Measurements from ENCODE around the gene TUBA1A.
A peak's percentile ranks its signal among the peaks of the same experiment; 100 is the strongest.

The TUBA1A gene

DNA sequence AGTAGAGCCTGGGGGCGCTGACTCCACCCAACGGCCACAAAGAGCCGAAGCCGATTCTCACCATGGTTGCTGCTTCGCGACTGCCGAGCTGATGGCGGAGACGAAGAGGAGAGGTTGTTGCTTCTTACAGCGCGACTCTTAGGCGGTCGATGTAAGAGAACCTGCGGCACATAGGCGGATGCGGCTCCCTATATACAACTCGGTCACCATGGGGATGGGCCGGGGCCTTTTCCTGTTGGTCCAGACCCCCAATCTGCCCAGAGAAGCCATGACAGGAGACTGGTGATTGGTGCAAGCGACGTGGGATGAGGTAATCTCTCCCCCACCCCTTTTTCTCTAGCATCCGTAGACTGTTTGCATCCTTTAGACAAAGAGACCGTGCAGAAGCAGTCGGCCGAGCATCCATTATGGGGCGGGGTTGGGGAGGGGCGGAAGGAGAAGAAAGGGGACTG lies at the start of gene TUBA1A:
TUBA1A (minus strand) TSS at position 165 of the 452 bp plus-strand sequence; CDS start at position 64, 101 bp downstream.
- Histone ChIP-seq H3K36me3 (ENCODE audit: control insufficient read depth, insufficient read depth, low read length) (no peaks in the 10 kb centered on the region), H3K9ac (ENCODE audit: low read length) (peak within 1 kb of the TSS; percentile 93), H3K4me1 (ENCODE audit: control insufficient read depth, insufficient read depth, low read length) (peaks cover 6% of the 10 kb centered on the region), H3K27me3 (ENCODE audit: control insufficient read depth, insufficient read depth, low read length) (peaks cover 4% of the 10 kb centered on the region), H3K9me3 (ENCODE audit: control insufficient read depth, low read length) (no peaks in the 10 kb centered on the region), H3K4me3 (ENCODE audit: low read length) (peak within 1 kb of the TSS; percentile 84)

DNA sequence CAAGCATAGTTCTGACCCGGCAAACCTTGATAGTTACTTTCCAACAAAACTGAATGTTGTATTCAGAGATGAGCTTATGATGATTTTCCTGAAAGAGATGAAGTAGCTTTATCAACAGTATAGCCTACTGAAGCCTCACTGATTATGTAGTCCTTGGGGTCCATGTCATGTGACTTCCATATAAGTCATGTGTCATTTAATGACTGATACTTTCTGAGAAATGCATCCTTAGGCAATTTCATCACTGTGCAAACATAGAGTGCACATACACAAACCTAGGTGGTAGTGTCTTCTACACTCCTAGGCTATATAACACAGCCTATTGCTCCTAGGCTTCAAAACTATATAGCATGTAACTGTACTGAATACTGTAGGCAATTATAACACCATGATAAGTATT lies 47.5 kb upstream of the TUBA1A start:
- no peaks in the 10 kb centered on the region for H3K27me3 ChIP-seq (ENCODE audit: control insufficient read depth, insufficient read depth, low read length)
- H3K4me3 ChIP-seq (ENCODE audit: low read length): no peak overlapping the region
- peaks cover 6% of the 10 kb centered on the region for H3K4me1 ChIP-seq (ENCODE audit: control insufficient read depth, insufficient read depth, low read length)
- H3K9ac ChIP-seq (ENCODE audit: low read length): no peak overlapping the region
- H3K9me3 ChIP-seq (ENCODE audit: control insufficient read depth, low read length): no peaks in the 10 kb centered on the region
- H3K36me3 ChIP-seq (ENCODE audit: control insufficient read depth, insufficient read depth, low read length): no peaks in the 10 kb centered on the region

DNA sequence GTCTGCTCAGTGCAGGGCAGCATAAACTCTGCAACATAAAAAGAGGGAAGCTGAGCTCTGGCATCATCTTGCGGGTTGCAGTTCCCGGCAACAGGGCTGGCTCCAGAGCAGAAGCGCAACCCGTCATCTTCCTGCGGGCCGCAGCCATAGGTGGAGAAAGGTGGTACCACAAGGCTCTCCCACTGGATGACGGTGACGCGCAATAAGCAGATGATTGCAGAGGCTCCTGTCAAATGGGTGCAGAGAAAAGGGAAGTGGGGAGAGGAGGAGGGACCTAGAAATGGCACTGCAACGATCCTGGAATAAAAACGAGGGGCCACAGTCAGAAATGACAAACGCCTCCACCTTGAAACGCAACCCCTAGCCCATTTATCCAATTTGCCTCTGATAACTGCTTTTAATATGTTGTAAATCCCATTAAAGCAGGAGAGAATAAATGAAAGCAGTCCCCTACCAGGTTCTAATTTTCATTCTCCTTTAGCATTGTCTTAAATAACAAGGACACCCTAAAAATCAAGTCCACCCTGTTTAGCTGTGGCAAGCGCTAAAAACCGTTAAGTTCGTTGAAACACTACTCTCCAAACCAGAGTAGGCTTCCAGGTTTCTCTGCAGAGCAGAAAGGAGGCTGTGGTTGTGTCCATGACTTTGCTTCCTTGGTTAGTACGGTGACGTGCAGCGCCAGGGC lies 45.1 kb upstream of the TUBA1A start:
- peak overlapping the region; percentile 45 for H3K4me3 ChIP-seq (ENCODE audit: low read length)
- peak overlapping the region; percentile 83 for H3K9ac ChIP-seq (ENCODE audit: low read length)
- no peaks in the 10 kb centered on the region for H3K36me3 ChIP-seq (ENCODE audit: control insufficient read depth, insufficient read depth, low read length)
- H3K9me3 ChIP-seq (ENCODE audit: control insufficient read depth, low read length): no peaks in the 10 kb centered on the region
- H3K27me3 ChIP-seq (ENCODE audit: control insufficient read depth, insufficient read depth, low read length): no peaks in the 10 kb centered on the region
- peaks cover 6% of the 10 kb centered on the region for H3K4me1 ChIP-seq (ENCODE audit: control insufficient read depth, insufficient read depth, low read length)

DNA sequence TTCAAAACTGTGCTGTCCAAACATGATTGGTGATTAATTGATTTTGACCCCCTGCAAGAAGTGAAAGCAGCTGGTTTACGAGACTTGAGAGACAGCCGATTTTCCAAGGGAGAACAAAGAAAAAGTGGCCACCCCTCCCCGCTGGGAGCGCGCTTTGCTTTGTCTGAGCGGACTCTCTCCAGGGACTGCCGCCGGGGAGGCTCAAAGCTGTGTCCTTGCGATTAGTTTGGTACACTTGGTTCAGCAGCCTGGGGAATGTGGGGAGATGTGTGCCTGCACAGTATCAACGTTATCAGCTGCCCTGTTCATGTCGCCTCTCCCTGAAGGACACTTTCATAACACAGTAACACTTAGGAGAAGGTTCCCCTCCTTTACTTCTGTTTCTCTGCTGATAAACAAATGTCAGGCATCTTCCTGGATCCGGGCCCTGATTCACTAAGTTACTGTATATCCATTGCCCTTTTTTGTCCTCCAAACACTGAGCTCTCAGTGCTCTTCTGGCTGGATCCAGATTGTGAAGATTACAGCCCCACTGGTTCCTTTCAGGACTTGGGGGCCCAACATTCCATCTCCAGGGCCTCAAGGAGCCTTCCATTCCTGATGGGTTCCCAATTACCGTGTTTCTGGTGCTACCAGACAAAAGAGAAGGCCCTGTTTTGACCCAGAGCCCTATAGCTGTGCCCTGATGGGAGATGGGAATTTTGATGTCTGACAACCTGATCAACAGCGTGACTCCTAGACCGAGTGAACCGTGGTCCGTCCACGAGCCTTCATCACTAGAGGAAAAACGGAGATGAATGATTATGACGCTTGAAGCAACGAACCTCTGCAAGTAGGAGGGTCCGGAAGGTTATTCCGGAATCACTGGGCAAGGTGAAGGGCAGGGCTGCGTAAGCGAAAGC lies 44.3 kb upstream of the TUBA1A start:
- Histone ChIP-seq H3K4me1 (ENCODE audit: control insufficient read depth, insufficient read depth, low read length) (peaks cover 6% of the 10 kb centered on the region), H3K4me3 (ENCODE audit: low read length) (no peak overlapping the region), H3K36me3 (ENCODE audit: control insufficient read depth, insufficient read depth, low read length) (no peaks in the 10 kb centered on the region), H3K27me3 (ENCODE audit: control insufficient read depth, insufficient read depth, low read length) (no peaks in the 10 kb centered on the region), H3K9ac (ENCODE audit: low read length) (peak overlapping the region; percentile 28), H3K9me3 (ENCODE audit: control insufficient read depth, low read length) (no peaks in the 10 kb centered on the region)

DNA sequence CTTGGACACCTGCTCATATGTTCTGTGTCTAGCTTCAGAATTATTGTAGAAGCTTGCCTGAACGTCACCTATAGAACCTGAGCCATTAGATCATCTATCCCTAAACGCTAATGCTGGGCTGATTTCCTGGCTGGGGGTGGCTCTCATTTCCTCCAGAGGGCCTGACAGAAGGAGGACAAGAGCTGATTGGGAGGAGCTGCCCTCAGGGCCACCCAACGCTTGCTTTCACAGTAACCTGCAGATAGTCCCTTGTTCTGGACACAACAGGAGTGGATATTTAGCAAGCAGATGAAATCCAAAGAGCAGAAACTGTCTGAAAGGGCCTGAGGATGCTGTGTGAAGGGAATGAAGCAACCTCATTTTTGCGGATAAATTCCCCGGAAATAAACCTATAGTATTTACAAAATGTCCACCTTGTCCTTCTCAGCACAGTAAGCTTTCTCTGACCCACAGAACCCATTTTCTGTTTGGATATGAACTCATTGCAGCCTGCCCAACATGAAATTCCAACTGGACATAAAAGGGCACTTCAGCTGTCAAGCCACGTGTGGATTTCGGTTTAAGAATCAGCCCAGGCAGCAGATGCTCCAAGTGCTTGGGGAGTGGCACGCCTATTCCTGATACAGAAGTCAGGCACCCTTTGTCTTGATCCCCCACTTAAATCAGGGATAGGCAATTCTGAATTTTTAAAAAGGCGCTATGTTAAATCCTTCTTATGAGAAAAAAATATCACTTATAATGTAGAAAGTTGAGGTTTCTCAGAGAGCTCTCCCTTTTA lies 43.2 kb upstream of the TUBA1A start:
- Histone ChIP-seq H3K9me3 (ENCODE audit: control insufficient read depth, low read length) (no peaks in the 10 kb centered on the region), H3K36me3 (ENCODE audit: control insufficient read depth, insufficient read depth, low read length) (no peaks in the 10 kb centered on the region), H3K9ac (ENCODE audit: low read length) (no peak overlapping the region), H3K4me3 (ENCODE audit: low read length) (no peak overlapping the region), H3K4me1 (ENCODE audit: control insufficient read depth, insufficient read depth, low read length) (peaks cover 6% of the 10 kb centered on the region), H3K27me3 (ENCODE audit: control insufficient read depth, insufficient read depth, low read length) (no peaks in the 10 kb centered on the region)

DNA sequence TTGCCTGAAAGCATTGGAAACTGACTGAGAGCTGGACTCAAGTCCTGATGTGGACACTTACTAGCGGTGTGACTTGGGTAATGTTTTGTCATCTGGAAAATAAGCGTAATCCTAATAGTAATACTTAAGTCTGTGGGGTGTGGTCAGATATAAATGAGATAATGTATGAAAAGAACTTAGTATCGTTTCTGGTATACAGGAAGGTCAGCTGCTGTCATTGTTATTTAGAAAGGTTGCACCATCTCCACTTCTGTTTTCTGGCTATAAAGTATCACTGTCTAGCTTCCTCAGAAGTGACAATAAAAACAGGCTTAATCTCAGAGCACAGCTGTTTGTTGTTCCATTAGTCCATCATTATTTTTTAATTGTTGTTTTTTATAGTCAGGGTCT lies 41.9 kb upstream of the TUBA1A start:
- Histone ChIP-seq H3K36me3 (ENCODE audit: control insufficient read depth, insufficient read depth, low read length) (no peaks in the 10 kb centered on the region), H3K9me3 (ENCODE audit: control insufficient read depth, low read length) (no peaks in the 10 kb centered on the region), H3K9ac (ENCODE audit: low read length) (no peak overlapping the region), H3K4me3 (ENCODE audit: low read length) (no peak overlapping the region), H3K27me3 (ENCODE audit: control insufficient read depth, insufficient read depth, low read length) (no peaks in the 10 kb centered on the region), H3K4me1 (ENCODE audit: control insufficient read depth, insufficient read depth, low read length) (peaks cover 7% of the 10 kb centered on the region)

DNA sequence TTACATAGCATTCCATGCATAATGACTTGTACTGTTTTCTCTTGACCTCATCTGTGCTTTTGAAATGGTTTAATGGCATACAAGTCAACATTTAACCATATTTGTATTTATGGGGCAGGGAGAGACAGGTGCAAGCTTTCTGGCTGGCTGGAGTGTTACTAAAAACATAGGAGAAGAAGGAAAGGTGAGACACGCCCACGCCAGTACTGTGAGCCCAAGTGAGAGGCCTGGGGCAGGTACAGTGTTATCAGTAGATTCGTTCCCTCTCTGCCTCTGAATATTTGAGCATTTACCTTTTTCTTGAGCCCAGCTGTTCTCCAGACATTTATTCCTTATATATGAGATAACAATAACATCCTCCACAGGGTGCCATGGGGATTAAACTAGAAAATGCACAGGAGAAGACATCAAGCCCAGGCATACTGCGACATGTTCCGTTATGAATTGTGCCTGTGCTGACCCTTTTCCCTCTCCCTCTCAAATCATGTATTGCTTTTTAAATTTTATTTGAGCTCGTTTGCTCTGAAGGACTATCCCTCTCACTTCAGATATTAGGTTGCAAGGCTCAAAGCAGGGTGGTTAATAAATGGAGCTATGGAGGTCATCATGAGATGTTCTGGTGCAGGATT lies 41.4 kb upstream of the TUBA1A start:
- Histone ChIP-seq H3K9ac (ENCODE audit: low read length) (no peak overlapping the region), H3K9me3 (ENCODE audit: control insufficient read depth, low read length) (no peaks in the 10 kb centered on the region), H3K36me3 (ENCODE audit: control insufficient read depth, insufficient read depth, low read length) (no peaks in the 10 kb centered on the region), H3K4me1 (ENCODE audit: control insufficient read depth, insufficient read depth, low read length) (peaks cover 10% of the 10 kb centered on the region), H3K4me3 (ENCODE audit: low read length) (no peak overlapping the region), H3K27me3 (ENCODE audit: control insufficient read depth, insufficient read depth, low read length) (no peaks in the 10 kb centered on the region)

DNA sequence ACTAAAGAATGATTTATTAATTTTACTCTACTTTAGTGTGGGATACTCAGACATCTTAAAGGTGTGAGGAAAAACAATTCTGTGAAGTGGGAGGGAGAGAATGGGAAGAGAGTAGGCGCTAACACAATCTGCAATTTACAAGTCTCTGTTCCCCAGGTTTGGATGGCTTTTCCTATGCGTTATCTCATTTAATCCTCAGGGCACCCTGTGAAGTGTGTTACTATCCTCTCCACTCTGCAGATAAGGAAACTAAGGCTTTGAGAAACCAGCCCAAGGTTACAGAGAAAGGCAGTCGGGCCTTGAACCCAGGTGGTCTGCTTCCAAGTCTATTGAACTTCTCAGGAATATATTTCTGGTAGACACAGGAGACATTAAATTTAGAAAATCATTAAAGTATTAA lies 39.8 kb upstream of the TUBA1A start:
- H3K4me1 ChIP-seq (ENCODE audit: control insufficient read depth, insufficient read depth, low read length): peaks cover 4% of the 10 kb centered on the region
- H3K9ac ChIP-seq (ENCODE audit: low read length): no peak overlapping the region
- H3K9me3 ChIP-seq (ENCODE audit: control insufficient read depth, low read length): no peaks in the 10 kb centered on the region
- no peak overlapping the region for H3K4me3 ChIP-seq (ENCODE audit: low read length)
- H3K36me3 ChIP-seq (ENCODE audit: control insufficient read depth, insufficient read depth, low read length): no peaks in the 10 kb centered on the region
- no peaks in the 10 kb centered on the region for H3K27me3 ChIP-seq (ENCODE audit: control insufficient read depth, insufficient read depth, low read length)

DNA sequence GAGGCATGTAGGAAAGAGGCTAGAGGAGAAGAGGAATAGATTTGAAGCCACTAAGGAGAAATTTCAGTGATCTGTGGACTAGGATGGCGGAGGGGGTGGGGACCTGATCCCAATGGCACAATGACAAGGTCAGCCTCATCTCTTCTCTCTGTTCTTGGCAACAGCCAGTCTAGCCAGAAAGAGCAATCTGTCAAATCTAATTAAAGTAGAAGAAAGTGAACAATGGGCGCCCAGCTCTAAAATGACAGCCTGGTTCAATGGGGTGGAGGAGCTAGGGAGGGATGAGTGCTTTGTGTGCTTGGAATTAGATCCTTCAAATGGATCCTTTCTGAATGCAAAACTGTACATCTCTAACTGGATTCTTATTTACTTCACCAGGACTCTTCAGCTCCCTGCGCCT lies 38.8 kb upstream of the TUBA1A start:
- H3K4me1 ChIP-seq (ENCODE audit: control insufficient read depth, insufficient read depth, low read length): peaks cover 4% of the 10 kb centered on the region
- H3K9me3 ChIP-seq (ENCODE audit: control insufficient read depth, low read length): no peaks in the 10 kb centered on the region
- no peak overlapping the region for H3K4me3 ChIP-seq (ENCODE audit: low read length)
- no peaks in the 10 kb centered on the region for H3K27me3 ChIP-seq (ENCODE audit: control insufficient read depth, insufficient read depth, low read length)
- H3K9ac ChIP-seq (ENCODE audit: low read length): no peak overlapping the region
- H3K36me3 ChIP-seq (ENCODE audit: control insufficient read depth, insufficient read depth, low read length): no peaks in the 10 kb centered on the region

DNA sequence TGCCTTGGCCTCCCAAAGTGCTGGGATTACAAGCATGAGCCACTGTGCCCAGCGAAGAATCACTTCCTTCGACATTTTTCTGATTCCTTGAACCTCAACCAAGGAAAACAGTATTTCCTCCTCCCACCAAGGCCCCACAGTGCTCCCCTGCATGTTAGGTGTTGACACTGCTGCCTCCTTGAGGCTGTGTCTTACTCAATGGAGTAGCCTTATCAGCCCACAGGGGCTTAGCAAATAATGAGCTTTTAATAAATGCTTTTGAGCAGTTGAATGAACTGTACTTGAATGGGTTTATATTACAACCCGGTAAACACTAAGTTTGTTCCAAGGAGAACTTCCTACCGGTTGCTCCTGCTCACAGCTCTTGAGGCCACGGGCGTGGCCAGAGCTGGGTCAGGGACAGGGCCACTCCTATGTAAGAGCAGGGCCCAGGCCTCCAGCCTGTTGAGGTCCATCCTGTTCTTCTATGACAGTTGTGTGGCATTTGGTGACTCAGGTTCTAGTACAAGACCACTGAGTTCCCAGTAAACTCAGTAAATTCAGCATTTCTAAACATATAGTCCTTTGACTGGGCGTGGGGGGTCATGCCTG lies 36.8 kb upstream of the TUBA1A start:
- H3K9ac ChIP-seq (ENCODE audit: low read length): no peak overlapping the region
- H3K9me3 ChIP-seq (ENCODE audit: control insufficient read depth, low read length): no peaks in the 10 kb centered on the region
- H3K36me3 ChIP-seq (ENCODE audit: control insufficient read depth, insufficient read depth, low read length): no peaks in the 10 kb centered on the region
- H3K27me3 ChIP-seq (ENCODE audit: control insufficient read depth, insufficient read depth, low read length): no peaks in the 10 kb centered on the region
- no peak overlapping the region for H3K4me3 ChIP-seq (ENCODE audit: low read length)
- H3K4me1 ChIP-seq (ENCODE audit: control insufficient read depth, insufficient read depth, low read length): peaks cover 4% of the 10 kb centered on the region

DNA sequence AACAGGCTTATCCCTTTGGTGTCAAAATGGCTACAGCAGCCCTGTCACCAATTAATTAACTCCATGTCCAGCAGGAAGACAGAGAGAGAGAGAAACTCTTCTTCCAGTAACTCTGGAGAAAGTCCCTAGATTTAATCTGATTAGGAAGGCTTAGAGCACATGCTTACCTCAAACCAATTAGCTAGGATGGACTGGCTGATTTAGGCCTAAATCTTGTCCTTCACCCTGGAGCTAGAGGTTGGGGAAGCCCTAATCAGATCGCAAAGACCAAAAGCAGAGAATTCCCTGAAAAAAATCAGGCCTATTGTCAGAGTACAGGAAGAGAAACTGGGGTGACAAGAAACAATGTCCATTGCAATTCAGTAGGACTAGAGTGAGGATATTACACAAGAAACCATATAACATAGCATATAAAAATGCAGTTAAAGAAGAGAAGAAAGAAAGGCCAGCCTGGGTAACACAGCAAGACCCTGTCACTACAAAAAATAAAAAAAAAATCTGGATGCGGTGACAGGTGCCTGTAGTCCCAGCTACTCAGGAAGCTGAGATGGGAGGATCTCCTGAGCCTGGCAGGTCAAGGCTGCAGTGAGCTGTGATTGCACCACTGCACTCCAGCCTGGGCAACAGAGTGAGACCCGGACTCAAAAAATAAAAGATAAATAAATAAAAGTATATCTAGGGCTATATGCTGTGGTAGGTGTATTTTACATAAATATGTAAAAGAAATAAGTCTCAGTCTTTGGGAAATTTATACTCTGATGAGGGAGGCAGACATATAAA lies 34.9 kb upstream of the TUBA1A start:
- Histone ChIP-seq H3K4me1 (ENCODE audit: control insufficient read depth, insufficient read depth, low read length) (peaks cover 4% of the 10 kb centered on the region), H3K9ac (ENCODE audit: low read length) (no peak overlapping the region), H3K9me3 (ENCODE audit: control insufficient read depth, low read length) (no peaks in the 10 kb centered on the region), H3K4me3 (ENCODE audit: low read length) (no peak overlapping the region), H3K36me3 (ENCODE audit: control insufficient read depth, insufficient read depth, low read length) (no peaks in the 10 kb centered on the region), H3K27me3 (ENCODE audit: control insufficient read depth, insufficient read depth, low read length) (no peaks in the 10 kb centered on the region)

Data from mucosa of stomach (tissue), 1 donor.